Lower leg skin (tissue), 3 donors: ENCODE data around the gene VSIG10L.

ENCODE experiments used
- POLR2A ChIP-seq, 2 donors: fragments of 450-650 bp; IDR thresholded peaks; one replicate each; pipeline ENCODE4 v1.6.1; 2016 to 2017; ENCODE audit warnings: antibody characterized with exemption in 2 of 2, mild to moderate bottlenecking in 1 of 2, moderate library complexity in 1 of 2
- TF ChIP-seq, protein P1 (sequence below), 3 donors: fragments of 450-650 bp; IDR thresholded peaks; one replicate each; pipeline ENCODE4 v1.5.1; 2016; ENCODE audit warnings: antibody characterized with exemption in 3 of 3, mild to moderate bottlenecking in 3 of 3, moderate library complexity in 2 of 3

DNA sequence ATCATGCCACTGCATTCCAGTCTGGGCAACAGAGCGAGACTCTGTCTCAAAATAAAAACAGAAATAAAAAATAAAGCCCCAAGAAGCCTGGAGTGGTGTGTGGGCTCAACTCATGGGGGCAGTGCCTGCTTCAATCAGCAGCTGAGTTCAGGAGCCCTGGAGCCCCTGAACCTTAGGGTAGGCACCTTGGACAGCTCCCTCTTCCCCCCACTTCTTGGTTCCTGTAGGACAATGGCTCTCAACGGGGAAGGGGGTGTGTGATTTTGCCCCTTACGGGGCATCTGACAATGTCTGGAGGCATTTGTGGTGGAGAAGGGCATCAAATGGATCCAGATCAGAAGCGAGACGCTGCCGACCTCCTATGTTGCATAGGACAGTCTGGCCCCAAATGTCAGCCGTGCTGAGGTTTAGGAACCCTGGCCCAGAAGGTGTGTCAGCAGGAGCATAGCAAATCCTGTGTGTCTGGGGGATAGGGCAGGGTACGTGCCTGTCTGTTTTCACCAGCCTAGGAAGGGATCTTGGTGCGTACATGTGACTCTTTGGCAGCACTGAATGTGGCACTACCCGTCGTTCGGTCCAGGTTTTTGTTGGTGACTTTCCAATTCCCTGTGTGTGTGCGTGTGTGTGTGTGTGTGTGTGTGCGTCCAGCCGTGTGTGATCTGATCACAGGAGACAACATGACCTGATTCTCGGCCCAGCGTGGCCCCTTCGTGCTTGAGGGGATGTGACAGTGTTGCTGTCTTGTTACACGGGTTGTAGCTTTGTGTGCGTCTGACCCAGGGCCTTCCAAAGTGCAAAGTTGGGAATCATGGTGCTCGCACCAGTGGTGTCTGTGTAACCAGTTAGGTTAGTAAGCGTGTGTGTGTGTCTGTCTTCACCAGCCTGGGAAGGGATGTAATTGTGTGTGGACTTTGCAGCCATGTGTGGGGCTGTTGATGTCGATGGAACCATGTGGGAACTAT lies 23.0 kb downstream of the VSIG10L start:
- TF ChIP-seq, protein P1, sequence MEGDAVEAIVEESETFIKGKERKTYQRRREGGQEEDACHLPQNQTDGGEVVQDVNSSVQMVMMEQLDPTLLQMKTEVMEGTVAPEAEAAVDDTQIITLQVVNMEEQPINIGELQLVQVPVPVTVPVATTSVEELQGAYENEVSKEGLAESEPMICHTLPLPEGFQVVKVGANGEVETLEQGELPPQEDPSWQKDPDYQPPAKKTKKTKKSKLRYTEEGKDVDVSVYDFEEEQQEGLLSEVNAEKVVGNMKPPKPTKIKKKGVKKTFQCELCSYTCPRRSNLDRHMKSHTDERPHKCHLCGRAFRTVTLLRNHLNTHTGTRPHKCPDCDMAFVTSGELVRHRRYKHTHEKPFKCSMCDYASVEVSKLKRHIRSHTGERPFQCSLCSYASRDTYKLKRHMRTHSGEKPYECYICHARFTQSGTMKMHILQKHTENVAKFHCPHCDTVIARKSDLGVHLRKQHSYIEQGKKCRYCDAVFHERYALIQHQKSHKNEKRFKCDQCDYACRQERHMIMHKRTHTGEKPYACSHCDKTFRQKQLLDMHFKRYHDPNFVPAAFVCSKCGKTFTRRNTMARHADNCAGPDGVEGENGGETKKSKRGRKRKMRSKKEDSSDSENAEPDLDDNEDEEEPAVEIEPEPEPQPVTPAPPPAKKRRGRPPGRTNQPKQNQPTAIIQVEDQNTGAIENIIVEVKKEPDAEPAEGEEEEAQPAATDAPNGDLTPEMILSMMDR (IDR thresholded peaks at IDR 0.05): no peak
- TF ChIP-seq POLR2A (IDR thresholded peaks at IDR 0.05): no peak
